Measurements from ENCODE around the gene GPRC5A. TPM values are rescaled to one million over a fixed set of nuclear protein-coding genes. Genes with fewer than 3 reads are reported as not detected.

The GPRC5A gene
- total RNA-seq, 2 donors from 2014 or later, result 234 to 246 TPM

DNA sequence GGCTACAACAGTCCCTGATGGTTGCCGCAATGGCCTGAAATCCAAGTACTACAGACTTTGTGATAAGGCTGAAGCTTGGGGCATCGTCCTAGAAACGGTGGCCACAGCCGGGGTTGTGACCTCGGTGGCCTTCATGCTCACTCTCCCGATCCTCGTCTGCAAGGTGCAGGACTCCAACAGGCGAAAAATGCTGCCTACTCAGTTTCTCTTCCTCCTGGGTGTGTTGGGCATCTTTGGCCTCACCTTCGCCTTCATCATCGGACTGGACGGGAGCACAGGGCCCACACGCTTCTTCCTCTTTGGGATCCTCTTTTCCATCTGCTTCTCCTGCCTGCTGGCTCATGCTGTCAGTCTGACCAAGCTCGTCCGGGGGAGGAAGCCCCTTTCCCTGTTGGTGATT, 16.9 kb downstream of the GPRC5A start:
- no peak overlapping the region for H3K27ac ChIP-seq
- intact Hi-C loops (cut with DNase I), result no loop called here
- DNase-seq, result no peak
- no peaks in the 10 kb centered on the region for H3K27me3 ChIP-seq
- H3K36me3 ChIP-seq, result no peaks in the 10 kb centered on the region
- no peak overlapping the region for H3K9ac ChIP-seq (ENCODE audit: low read depth in 2 of 2, low read length in 2 of 2)
- no peaks in the 10 kb centered on the region for H3K9me3 ChIP-seq
- peaks cover 6% of the 10 kb centered on the region for H3K4me1 ChIP-seq
- no peak overlapping the region for H3K4me3 ChIP-seq
- TF ChIP-seq, protein P1, sequence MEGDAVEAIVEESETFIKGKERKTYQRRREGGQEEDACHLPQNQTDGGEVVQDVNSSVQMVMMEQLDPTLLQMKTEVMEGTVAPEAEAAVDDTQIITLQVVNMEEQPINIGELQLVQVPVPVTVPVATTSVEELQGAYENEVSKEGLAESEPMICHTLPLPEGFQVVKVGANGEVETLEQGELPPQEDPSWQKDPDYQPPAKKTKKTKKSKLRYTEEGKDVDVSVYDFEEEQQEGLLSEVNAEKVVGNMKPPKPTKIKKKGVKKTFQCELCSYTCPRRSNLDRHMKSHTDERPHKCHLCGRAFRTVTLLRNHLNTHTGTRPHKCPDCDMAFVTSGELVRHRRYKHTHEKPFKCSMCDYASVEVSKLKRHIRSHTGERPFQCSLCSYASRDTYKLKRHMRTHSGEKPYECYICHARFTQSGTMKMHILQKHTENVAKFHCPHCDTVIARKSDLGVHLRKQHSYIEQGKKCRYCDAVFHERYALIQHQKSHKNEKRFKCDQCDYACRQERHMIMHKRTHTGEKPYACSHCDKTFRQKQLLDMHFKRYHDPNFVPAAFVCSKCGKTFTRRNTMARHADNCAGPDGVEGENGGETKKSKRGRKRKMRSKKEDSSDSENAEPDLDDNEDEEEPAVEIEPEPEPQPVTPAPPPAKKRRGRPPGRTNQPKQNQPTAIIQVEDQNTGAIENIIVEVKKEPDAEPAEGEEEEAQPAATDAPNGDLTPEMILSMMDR (IDR thresholded peaks at IDR 0.05), result no peak

DNA sequence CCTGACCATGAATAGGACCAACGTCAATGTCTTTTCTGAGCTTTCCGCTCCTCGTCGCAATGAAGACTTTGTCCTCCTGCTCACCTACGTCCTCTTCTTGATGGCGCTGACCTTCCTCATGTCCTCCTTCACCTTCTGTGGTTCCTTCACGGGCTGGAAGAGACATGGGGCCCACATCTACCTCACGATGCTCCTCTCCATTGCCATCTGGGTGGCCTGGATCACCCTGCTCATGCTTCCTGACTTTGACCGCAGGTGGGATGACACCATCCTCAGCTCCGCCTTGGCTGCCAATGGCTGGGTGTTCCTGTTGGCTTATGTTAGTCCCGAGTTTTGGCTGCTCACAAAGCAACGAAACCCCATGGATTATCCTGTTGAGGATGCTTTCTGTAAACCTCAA, 17.3 kb downstream of the GPRC5A start:
- H3K4me3 ChIP-seq, result no peak overlapping the region
- H3K4me1 ChIP-seq, result peaks cover 6% of the 10 kb centered on the region
- H3K9me3 ChIP-seq, result no peaks in the 10 kb centered on the region
- no peak overlapping the region for H3K9ac ChIP-seq (ENCODE audit: low read depth in 2 of 2, low read length in 2 of 2)
- TF ChIP-seq, protein P1 (IDR thresholded peaks at IDR 0.05), result no peak
- H3K27ac ChIP-seq, result no peak overlapping the region
- DNase-seq, result no peak
- no peaks in the 10 kb centered on the region for H3K27me3 ChIP-seq
- no peaks in the 10 kb centered on the region for H3K36me3 ChIP-seq
- intact Hi-C loops (cut with DNase I), result no loop called here

DNA sequence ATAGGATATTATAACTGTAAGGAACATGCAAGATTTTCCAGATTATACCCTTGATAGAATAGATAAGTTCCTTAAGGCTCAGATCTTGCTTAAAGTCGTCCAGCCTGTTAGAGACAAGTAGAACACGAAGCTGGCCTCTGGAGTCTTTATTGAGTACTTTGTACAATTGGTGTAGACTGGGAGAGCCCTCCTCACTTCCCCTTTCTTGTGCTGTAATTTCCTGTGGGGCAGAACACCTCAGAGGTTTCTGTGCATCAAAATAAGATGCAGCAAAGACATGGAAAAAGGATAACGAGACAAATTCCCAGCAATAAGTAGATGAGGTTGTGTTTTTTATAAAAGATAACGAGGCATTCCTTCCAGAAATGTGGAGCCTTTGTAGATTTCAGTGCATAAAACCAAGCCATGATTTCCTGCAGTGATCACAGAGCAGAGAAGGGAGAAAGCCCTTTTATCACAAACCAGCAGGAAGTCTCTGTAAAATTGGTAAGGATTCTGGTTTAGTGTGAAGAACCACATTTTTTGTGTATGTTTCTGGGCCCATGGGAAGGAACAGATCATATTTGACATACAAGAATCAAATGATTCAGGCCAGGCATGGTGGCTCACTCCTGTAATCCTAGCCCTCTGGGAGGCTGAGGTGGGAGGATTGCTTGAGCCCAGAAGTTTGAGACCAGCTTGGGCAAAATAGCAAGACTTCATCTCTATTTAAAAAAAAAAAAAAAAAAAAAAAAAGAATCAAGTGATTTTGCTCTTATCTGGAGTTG, 18.0 kb downstream of the GPRC5A start:
- H3K9ac ChIP-seq (ENCODE audit: low read depth in 2 of 2, low read length in 2 of 2), result peak overlapping the region in 1 of 2 donors; percentile 1
- no peaks in the 10 kb centered on the region for H3K36me3 ChIP-seq
- no peak overlapping the region for H3K4me3 ChIP-seq
- no peak for DNase-seq
- H3K27ac ChIP-seq, result no peak overlapping the region
- intact Hi-C loops (cut with DNase I), result no loop called here
- H3K9me3 ChIP-seq, result no peaks in the 10 kb centered on the region
- no peaks in the 10 kb centered on the region for H3K27me3 ChIP-seq
- peaks cover 6% of the 10 kb centered on the region for H3K4me1 ChIP-seq
- TF ChIP-seq, protein P1 (IDR thresholded peaks at IDR 0.05), result no peak

DNA sequence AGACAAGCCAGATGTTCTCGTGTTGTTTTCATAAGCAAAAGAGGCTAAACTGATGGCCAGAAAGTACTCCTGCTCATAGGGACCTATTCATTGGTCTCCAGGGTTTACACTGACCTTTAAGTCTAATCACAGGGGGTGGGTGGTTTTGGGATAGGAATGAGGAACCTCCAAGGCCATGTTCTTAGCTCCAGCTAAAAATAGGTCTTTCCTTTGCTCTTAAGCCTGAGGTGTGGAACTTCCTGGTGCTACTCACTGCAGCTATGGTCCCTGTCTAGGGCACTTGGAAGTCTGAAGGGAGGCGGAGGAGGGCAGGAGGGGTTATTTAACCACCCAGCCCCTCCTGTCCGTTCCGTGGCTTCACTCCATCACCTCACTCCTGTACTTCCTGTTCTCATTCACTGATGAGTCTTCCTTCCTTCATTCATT, 18.6 kb downstream of the GPRC5A start:
- DNase-seq, result no peak
- TF ChIP-seq, protein P1 (IDR thresholded peaks at IDR 0.05), result no peak
- H3K9me3 ChIP-seq, result no peaks in the 10 kb centered on the region
- H3K4me1 ChIP-seq, result peaks cover 6% of the 10 kb centered on the region
- no peak overlapping the region for H3K27ac ChIP-seq
- no peak overlapping the region for H3K9ac ChIP-seq (ENCODE audit: low read depth in 2 of 2, low read length in 2 of 2)
- no peaks in the 10 kb centered on the region for H3K27me3 ChIP-seq
- intact Hi-C loops (cut with DNase I), result no loop called here
- H3K36me3 ChIP-seq, result no peaks in the 10 kb centered on the region
- H3K4me3 ChIP-seq, result no peak overlapping the region

DNA sequence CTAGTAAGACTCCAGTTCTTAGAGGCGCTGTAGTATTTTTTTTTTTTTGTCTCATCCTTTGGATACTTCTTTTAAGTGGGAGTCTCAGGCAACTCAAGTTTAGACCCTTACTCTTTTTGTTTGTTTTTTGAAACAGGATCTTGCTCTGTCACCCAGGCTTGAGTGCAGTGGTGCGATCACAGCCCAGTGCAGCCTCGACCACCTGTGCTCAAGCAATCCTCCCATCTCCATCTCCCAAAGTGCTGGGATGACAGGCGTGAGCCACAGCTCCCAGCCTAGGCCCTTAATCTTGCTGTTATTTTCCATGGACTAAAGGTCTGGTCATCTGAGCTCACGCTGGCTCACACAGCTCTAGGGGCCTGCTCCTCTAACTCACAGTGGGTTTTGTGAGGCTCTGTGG, 21.3 kb downstream of the GPRC5A start:
- Histone ChIP-seq H3K9ac (ENCODE audit: low read depth in 2 of 2, low read length in 2 of 2) (no peak overlapping the region), H3K27ac (no peak overlapping the region), H3K9me3 (no peaks in the 10 kb centered on the region), H3K4me3 (no peak overlapping the region), H3K27me3 (no peaks in the 10 kb centered on the region), H3K4me1 (peaks cover 6% of the 10 kb centered on the region), H3K36me3 (no peaks in the 10 kb centered on the region)
- intact Hi-C loops (cut with DNase I), result no loop called here
- no peak for DNase-seq
- TF ChIP-seq, protein P1 (IDR thresholded peaks at IDR 0.05), result no peak

All from colonic mucosa (tissue), 4 donors.